NCI-H69 (cell line): ENCODE data around the gene CCSER1.
"Not testable (repeated sequence)": the region's sequence is repeated elsewhere in the genome, so short reads cannot be mapped to it uniquely, and the experiment has no call there.

Source experiments
- DNase-seq: peaks from one replicate; lab custom pipeline; 2025; lab: John Stamatoyannopoulos, UW

The CCSER1 gene

DNA sequence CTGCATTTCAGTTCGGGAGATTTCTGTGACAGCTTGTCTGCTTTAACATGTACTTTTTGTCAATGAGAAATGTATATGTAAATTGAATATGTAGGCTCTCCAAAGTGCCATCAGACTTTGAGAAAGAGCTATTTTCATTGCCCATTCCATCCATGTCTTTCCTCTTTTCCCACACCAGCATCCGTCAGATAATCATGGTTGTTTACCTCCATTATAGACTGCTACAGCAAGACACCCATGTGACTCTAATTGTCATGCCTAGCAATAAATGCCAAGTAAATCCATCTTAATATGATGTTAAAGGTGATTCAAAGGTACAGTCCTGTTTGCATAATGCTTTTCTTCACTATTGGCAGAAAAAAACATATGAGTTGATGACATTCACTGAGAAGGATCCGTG lies 1157.3 kb downstream of the CCSER1 start:
- no peak for DNase-seq

DNA sequence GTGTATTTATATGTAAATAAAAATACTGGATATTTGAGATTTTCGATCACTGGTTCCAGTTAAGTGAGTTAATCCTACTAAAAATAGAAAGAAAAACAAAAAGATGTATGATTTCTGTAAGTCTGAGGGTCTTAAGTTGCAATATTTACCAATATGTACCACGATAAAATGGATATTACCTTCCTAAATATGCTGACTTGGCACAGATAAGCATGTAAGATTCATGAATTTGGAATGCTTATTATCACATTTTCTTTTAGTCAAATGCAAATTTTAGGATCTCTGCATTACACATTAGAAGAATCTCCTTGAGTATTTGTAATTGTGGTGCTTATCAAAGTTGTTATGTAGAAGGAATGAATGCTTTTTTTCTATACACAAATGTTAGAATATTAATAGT lies 1158.3 kb downstream of the CCSER1 start:
- no peak for DNase-seq

DNA sequence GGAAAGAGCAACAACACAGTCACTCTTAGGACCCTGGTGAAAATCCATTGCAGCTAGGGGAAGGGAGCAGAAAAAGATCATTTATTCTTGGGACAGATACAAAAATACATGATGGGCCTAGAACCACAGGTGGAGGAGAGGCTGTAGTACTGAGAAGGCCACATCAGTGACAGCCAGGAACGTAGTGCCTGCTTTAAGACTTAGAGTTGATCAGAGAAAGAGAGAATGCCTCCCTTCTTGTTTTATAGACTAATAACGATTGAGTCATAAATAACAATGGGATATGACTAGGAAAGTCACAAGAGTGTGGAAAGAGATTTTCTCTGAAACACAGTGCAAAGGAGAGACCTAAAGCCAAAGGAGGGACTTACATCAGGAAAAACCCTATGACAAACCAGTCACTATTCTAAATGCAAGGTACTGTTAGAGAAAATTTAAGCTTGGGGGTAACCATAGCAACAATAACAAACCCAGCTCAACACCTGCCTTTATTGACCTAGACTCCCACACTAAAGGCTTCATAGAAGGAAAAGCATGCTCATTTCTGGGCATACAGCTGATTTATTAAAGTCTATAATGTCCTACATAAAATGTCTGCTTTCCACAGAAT lies 1161.6 kb downstream of the CCSER1 start:
- DNase-seq = peak; percentile 61

GRCh38 chr4:91298156-91298700 lies 1171.0 kb downstream of the CCSER1 start:
- DNase-seq = no peak

GRCh38 chr4:91298824-91299223 lies 1171.6 kb downstream of the CCSER1 start:
- no peak for DNase-seq

DNA sequence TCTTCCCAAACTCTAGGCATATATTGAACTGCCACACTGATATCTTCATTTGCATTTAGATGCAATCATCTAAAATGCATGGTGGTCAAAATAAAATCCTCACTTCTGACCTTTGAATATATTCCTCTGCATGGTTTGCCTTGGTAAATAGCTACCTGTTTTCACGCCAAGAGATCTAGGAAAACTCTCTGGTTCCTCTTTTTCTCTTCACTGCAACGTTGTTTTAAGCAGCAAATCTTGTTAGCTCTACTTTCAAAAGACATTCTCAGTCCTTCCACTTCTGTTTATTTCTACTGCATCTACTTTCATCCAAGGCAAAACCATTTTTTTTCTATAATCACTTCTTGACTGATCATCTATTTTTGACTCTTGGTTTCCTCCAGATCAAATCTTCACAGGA lies 1174.9 kb downstream of the CCSER1 start:
- DNase-seq = no peak

DNA sequence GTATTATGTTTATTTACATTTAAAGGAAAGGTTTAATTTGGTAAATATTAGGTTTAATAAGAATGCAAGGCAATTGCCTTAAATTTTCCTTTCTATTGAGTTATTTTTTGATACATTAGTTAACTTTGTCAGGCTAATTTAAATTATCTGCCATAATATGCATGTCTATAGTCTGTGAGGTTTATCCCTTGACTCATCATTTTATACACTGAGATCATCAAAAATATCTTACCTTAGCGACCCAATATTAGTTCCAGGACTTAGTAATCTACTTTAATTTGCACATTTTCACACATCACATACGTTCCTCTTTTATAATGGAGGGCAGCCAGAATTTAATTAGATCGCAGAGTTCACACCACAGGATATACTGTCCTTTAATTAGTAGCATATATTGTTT lies 1177.1 kb downstream of the CCSER1 start:
- DNase-seq = no peak

DNA sequence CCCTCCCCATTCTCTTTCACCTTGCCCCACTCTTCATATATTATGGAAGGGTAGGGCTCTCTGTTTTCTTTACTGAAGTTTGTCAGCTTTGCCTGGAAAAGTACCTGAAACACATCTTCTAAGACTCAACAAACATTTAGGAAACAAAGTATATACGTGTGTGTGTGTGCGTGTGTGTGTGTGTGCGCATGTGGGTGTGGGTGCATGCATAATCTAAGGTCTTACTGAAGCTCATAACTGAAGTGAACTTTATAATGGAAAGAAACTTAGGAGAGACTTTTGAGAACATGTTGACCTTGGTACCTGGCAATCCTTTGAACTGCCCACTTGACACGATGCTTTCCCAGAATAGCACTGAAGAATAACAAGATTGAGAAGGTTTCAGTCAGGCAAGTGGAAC lies 1190.2 kb downstream of the CCSER1 start:
- DNase-seq = no peak

GRCh38 chr4:91319556-91320268 lies 1192.5 kb downstream of the CCSER1 start:
- peak; percentile 62 for DNase-seq

- DNase-seq = peak; percentile 34
Measured at GRCh38 chr4:91322961-91323360, 1195.8 kb downstream of the CCSER1 start.

DNA sequence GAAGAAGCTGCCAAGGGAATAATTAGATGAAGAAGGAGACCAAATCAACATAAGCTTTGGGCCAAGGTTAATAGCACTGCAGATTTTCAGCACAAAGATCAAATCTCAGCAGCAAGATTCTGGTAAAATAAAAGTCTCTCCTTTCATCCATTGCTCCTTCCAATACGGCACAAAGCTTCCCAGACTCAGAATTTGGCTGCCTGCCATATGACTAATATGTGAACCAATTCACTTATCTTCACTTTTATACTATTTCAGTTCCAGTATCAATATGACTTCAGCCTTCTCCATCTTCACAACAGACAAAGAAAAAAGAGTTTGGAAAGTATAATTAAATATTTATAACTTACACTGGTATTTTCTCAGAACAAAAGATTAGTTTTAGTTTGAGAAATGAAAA lies 1198.3 kb downstream of the CCSER1 start:
- peak; percentile 35 for DNase-seq

- DNase-seq = not testable (repeated sequence)
Measured at GRCh38 chr4:91326167-91326566, 1199.0 kb downstream of the CCSER1 start.

DNA sequence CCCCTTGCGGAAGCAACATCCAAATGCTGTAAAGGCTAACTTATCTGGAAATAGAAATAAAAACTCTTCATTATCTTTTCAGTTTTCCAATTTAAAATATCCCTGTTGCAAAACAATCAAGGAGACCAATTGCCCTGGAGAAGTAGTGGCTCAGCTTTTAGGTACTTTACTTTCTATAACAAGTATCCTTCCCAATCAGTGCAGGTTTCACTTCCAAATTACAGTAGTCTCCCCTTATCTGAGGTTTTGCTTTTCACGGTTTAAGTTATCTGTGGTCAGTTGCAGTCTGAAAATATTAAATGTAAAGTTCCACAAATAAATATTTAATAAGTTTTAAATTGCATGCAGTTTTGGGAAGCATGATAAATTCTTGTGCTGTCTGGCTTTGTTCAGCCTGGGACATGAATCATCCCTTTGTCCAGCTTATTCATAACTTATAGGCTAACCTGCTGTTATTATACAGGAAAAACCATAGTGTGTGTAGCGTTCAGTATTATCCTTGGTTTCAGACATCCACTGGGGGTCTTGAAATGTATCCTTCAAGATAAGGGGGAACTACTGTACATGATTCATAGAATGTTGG lies 1203.5 kb downstream of the CCSER1 start:
- DNase-seq = no peak

DNA sequence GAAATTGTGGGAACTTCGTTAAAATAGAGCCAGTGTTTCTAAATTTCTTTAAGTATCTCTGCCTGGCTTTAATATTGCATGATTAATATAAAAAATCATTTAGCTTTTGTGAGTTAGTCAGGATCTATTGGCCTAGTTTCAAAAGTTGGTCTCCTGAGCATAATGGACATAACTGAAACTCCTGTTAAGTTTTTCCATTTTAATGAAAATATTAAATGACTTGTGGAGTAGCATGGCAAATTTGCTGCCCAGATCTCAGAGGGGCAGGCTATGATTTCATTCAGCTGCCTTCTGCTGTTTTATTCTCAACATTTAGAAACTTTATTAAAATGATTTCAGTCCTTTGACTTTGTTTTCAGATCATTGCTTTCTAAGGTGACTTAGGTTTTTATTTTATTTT lies 1213.6 kb downstream of the CCSER1 start:
- no peak for DNase-seq

GRCh38 chr4:91345632-91346031 lies 1218.4 kb downstream of the CCSER1 start:
- DNase-seq = no peak

DNA sequence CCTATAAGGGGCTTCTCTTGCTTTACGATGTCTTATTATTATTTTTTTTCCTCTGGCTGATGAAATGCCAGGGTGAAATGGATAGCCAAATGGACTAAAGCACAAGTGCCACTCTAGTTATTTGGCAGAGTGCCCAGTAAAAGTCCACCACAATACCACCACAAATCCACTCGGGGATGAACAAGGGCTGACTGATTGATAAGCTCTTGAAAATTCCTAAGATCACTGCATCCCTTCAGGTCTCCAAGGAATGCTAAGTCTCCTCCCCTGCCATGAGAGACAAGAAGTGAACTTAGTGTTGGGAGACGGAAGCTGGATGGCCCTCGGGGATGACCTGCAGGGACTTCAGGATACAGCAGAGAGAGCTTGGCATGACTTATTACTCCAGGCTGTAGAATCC lies 1229.3 kb downstream of the CCSER1 start:
- not testable (repeated sequence) for DNase-seq

DNA sequence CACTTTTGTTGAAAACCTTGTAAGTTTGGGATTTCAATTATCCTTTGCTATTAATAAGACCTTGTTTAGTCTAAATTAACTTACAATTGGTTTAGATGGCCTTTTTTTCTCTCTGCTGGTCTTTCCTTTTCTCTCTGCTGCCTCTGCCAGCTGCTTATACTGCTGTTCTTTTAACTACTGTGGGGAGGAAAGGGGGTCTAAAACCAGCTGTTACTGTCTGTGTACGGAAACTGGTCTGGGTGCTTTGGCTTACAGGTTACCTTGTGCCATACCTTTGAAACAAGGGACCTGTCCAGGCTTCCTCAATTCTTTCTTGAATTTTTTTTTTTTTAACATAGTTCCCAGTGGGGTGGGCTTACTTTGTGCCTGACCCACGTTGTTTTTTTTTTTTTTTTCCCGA lies 1230.8 kb downstream of the CCSER1 start:
- DNase-seq = not testable (repeated sequence)

DNA sequence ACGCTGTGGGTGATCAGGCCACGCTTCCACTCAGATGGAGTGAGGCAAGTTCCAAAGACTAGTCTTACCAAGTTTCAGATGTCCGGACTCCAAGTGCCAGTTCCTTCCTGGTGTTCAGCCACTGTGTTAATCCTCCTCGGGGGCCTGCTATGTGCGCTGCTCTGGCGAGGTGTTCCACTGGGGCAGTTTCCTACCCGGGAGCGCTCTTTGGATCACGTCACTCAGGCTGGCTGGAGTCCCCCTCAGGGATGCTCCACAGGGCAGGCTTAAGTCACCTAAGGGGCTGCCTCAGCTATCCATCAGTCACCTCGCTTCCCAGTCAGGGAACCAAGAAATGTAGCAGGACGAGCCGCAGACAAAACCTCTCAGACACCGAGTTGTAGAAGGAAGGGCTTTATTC lies 1231.4 kb downstream of the CCSER1 start:
- DNase-seq = not testable (repeated sequence)

DNA sequence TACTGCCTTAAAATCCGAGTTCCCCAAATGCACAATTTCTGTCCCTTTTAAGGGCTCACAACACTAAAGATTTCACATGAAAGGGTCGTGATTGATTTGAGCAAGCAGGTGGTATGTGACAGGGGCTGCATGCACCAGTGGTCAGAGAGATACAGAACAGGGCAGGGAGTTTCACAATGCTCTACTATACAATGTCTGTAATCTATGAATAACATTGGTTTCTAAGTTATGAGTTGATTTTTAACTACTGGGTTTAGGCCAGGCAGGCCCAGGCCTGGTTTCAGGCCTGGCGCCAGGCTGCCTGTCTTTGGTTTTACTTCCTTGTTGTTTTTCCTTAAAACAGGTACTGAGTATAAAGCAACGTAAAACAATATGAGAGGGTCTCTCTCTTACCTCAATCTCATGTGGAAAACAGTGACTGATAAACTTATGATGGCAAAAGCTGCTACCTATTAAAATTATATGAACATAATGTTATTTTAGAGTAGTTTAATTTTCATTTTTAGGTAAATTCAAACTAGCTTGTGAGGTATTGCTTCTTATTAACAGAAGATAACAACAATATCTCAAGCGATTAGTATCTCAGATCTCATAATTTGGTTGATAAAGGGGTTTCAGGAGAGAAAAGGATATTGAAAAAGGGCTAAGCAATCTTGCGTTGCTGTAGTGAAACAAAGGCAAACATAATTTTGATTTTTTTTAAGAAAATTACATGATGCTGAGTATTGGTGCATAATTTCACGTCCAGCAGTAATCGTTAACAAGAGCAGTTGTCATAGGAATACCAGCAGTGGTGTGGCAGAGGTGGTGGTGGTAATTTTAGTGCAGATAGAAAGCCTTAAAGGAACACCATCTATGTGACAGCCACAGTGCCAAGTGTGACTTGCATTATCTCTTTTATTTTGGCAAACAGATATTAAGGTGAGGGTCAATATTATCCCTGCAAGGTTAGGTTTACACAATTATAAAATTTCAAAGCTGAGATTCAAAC lies 1232.1 kb downstream of the CCSER1 start:
- no peak for DNase-seq

DNA sequence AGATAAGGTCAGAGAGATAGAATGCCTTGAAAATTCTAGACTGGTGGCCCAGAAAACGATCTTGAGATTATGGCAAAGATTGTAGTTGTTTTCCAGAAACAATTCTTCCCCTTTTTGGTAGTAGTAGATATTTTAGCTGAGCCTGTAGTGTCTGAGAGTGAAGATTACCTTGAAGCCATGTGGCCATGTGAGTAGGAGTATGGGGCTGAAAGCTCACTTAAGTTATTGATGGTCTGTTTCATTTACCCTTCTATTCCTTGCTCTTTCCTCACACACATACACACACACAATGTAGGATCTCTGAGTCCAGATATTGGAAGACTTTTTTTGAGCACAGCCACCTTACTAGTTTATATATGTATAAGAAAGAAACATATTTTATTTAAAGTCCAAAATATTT lies 1234.9 kb downstream of the CCSER1 start:
- no peak for DNase-seq

- DNase-seq = no peak
Measured at GRCh38 chr4:91366554-91366953, 1239.4 kb downstream of the CCSER1 start.

DNA sequence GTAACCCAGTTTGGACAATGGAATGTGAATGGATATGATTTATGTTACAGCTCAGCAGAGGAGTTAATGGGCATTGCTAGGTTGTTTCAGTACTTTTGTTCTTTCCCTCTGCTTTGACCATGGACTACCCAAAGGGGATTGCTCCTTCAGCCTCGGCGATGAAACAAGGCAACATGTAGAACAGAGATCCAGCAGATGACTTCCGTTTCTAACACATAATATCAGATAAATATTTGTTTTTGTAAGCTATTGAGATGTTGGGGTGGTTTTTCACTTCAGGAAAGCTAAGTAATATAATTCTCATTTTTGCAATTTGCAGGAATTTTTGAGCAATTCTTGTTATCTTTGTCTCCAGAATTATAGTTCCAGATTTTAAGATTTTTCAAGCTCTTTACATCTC lies 1241.9 kb downstream of the CCSER1 start:
- DNase-seq = peak; percentile 34
